Lung (tissue), 12 donors: ENCODE results near the gene STK32B. TPM values are rescaled to one million over a fixed set of nuclear protein-coding genes. Genes with fewer than 3 reads are reported as not detected.
"Not testable (repeated sequence)": the region's sequence is repeated elsewhere in the genome, so short reads cannot be mapped to it uniquely, and the experiment has no call there.

Experiments
- ATAC-seq: fragments of 200-7000 bp; cut with Tn5 transposase; one replicate; pipeline ENCODE4 v1.9.1; 2020; ENCODE audit warnings: moderate number of reproducible peaks; ENCODE audit not compliant: insufficient read depth, low FRiP score
- DNase-seq, 3 donors: peaks; one replicate each; pipeline ENCODE4 v3.0.0-alpha.2; 2013 to 2017
- H3K27ac ChIP-seq, 2 donors: one replicate each; pipeline ENCODE4 v1.5.1; 2013; ENCODE audit warnings: mild to moderate bottlenecking in 2 of 2, moderate library complexity in 2 of 2, control low read depth in 1 of 2, inconsistent platforms in 1 of 2, low read depth in 1 of 2, low read length in 1 of 2
- H3K27me3 ChIP-seq, 3 donors: one replicate each; pipeline ENCODE4 v1.5.1; 2013; ENCODE audit warnings: low read length in 2 of 3; ENCODE audit not compliant: control insufficient read depth in 3 of 3, insufficient read depth in 3 of 3
- H3K36me3 ChIP-seq, 4 donors: one replicate each; pipeline ENCODE4 v1.5.1; 2013; ENCODE audit warnings: low read length in 4 of 4, mild to moderate bottlenecking in 1 of 4, moderate library complexity in 1 of 4; ENCODE audit not compliant: control insufficient read depth in 4 of 4, insufficient read depth in 4 of 4
- H3K4me1 ChIP-seq, 5 donors: one replicate each; pipeline ENCODE4 v1.5.1; 2013; ENCODE audit warnings: low read length in 5 of 5, mild to moderate bottlenecking in 2 of 5, moderate library complexity in 1 of 5; ENCODE audit not compliant: control insufficient read depth in 5 of 5, insufficient read depth in 5 of 5
- H3K4me3 ChIP-seq: one replicate; pipeline ENCODE4 v1.5.1; 2013; ENCODE audit warnings: mild to moderate bottlenecking, control low read depth, moderate library complexity
- H3K9ac ChIP-seq, 2 donors: one replicate each; pipeline ENCODE4 v1.5.1; 2013; ENCODE audit warnings: low read length in 2 of 2, control low read depth in 1 of 2; ENCODE audit not compliant: insufficient read depth in 1 of 2
- H3K9me3 ChIP-seq, 4 donors: one replicate each; pipeline ENCODE4 v1.5.1; 2013; ENCODE audit warnings: low read length in 3 of 4, mild to moderate bottlenecking in 1 of 4, moderate library complexity in 1 of 4; ENCODE audit not compliant: control insufficient read depth in 4 of 4, insufficient read depth in 3 of 4
- CTCF ChIP-seq: IDR thresholded peaks from 2 replicates; pipeline ENCODE4 v1.5.1; 2012; ENCODE audit warnings: mild to moderate bottlenecking; ENCODE audit errors: control extremely low read depth, extremely low read depth
- WGBS, 2 donors: extraction: QIAGEN DNeasy Blood & Tissue Kit; methylation state at CpG; one replicate each; pipeline ENCODE4 v1.1.7; 2013; 5-methylcytosine and 5-hydroxymethylcytosine counted together
- polyA plus RNA-seq, 2 donors: library from polyadenylated mRNA; stranded (reverse); fragments of 200-250 nt; gene quantifications; one replicate each; pipeline ENCODE4 v1.2.1, GENCODE V29; 2013
- total RNA-seq, 2 donors: library from RNA; depleted of rRNA in 1 of 2; stranded (reverse); fragments of >200 nt in 1 of 2; gene quantifications; one replicate each; pipeline ENCODE4 v1.2.1, GENCODE V29; 2014 to 2021
- donor health status: control.
- donor health status: control.
- donor health status: Bipolar disorder and iron deficiency.
- donor health status: healthy.
- donor health status: DM: yes; HTN: yes; CAD: no.

STK32B gene
- total and polyA plus RNA-seq, 4 donors = 0.29 to 2.2 (median 1.4) TPM

GRCh38 chr4:5004496-5004895 lies 46.8 kb upstream of the STK32B start:
- Histone ChIP-seq H3K9me3 (no peaks in the 10 kb centered on the region), H3K9ac (no peak overlapping the region), H3K4me1 (no peaks in the 10 kb centered on the region), H3K4me3 (no peak overlapping the region), H3K27ac (no peak overlapping the region), H3K27me3 (peaks cover 0 to 12% (median 0%) of the 10 kb centered on the region in 3 donors), H3K36me3 (no peaks in the 10 kb centered on the region)
- 91 to 96% methylated on average over 8 of the region's 8 CpGs for WGBS, 2 donors
- no peak for DNase-seq
- ATAC-seq = no peak
- no peak for TF ChIP-seq CTCF

- not testable (repeated sequence) for H3K36me3 ChIP-seq, H3K27me3 ChIP-seq, H3K27ac ChIP-seq, H3K4me3 ChIP-seq, H3K4me1 ChIP-seq, DNase-seq, H3K9me3 ChIP-seq, ATAC-seq, H3K9ac ChIP-seq
- 79 to 81% methylated on average over 11 of the region's 11 CpGs for WGBS, 2 donors
Observed at GRCh38 chr4:5006932-5007331, 44.3 kb upstream of the STK32B start.

GRCh38 chr4:5009796-5010195 lies 41.5 kb upstream of the STK32B start:
- Histone ChIP-seq H3K27me3 (peaks cover 0 to 3% (median 0%) of the 10 kb centered on the region in 3 donors), H3K36me3 (no peaks in the 10 kb centered on the region), H3K4me3 (no peak overlapping the region), H3K27ac (no peak overlapping the region), H3K9ac (no peak overlapping the region), H3K4me1 (no peaks in the 10 kb centered on the region), H3K9me3 (peaks cover 0 to 2% (median 0%) of the 10 kb centered on the region in 4 donors)
- WGBS, 2 donors = 77 to 81% methylated on average over 3 of the region's 3 CpGs
- no peak for DNase-seq
- no peak for ATAC-seq
- no peak for TF ChIP-seq CTCF

- TF ChIP-seq CTCF = no peak
- no peak for ATAC-seq
Observed at GRCh38 chr4:5010984-5011383, 40.3 kb upstream of the STK32B start.

More at GRCh38 chr4:5010984-5011383, 40.3 kb upstream of the STK32B start:
- 91 to 98% methylated on average over 2 of the region's 2 CpGs for WGBS, 2 donors
- H3K4me3 ChIP-seq = no peak overlapping the region
- H3K27me3 ChIP-seq = no peaks in the 10 kb centered on the region
- H3K9ac ChIP-seq = no peak overlapping the region
- no peak for DNase-seq
- H3K9me3 ChIP-seq = peaks cover 0 to 2% (median 0%) of the 10 kb centered on the region in 4 donors
- no peaks in the 10 kb centered on the region for H3K4me1 ChIP-seq
- no peak overlapping the region for H3K27ac ChIP-seq
- H3K36me3 ChIP-seq = no peaks in the 10 kb centered on the region
